ENCODE results near the gene OR2Z1. TPM values are rescaled to one million over a fixed set of nuclear protein-coding genes. Genes with fewer than 3 reads are reported as not detected.

OR2Z1 gene
- total RNA-seq, 3 donors from 2014 or later (not counting 1 experiment from before 2014, with no cell fraction given), result 0.43 TPM; not detected in 2

- peak in 1 of 2 donors; percentile 28 for DNase-seq
- intact Hi-C loops (cut with micrococcal nuclease), result no loop called here
These were observed 23.6 kb upstream of the OR2Z1 start for GRCh38 chr19:8697671-8698432.

GRCh38 chr19:8698433-8699063 is 22.9 kb upstream of the OR2Z1 start, which contains the start of gene ACTL9:
ACTL9 (minus strand) TSS chr19:8698795; CDS start chr19:8698701, 94 bp downstream.
- H3K27me3 Mint-ChIP-seq (ENCODE audit: low read depth in 2 of 2), result peaks cover 0 to 12% of the 10 kb centered on the region in 2 donors
- Histone ChIP-seq H3K9me3 (ENCODE audit: control insufficient read depth, insufficient read depth, low read length) (no peaks in the 10 kb centered on the region), H3K36me3 (ENCODE audit: control insufficient read depth, insufficient read depth, low read length) (no peaks in the 10 kb centered on the region), H3K27me3 (ENCODE audit: control insufficient read depth, insufficient read depth, low read length) (no peaks in the 10 kb centered on the region), H3K27ac (ENCODE audit: low read length) (no peak within 1 kb of the TSS), H3K4me3 (ENCODE audit: low read length) (no peak within 1 kb of the TSS), H3K4me1 (ENCODE audit: control insufficient read depth, insufficient read depth, low read length) (peaks cover 60% of the 10 kb centered on the region)
- no peak within 1 kb of the TSS for H3K27ac Mint-ChIP-seq
- no peak for ATAC-seq
- intact Hi-C loops (cut with micrococcal nuclease), result no loop called here
- H3K36me3 Mint-ChIP-seq, result no peaks in the 10 kb centered on the region
- 78% methylated on average over 23 of the region's 23 CpGs for WGBS (ENCODE audit: insufficient coverage)
- H3K9me3 Mint-ChIP-seq, result no peaks in the 10 kb centered on the region
- H3K4me1 Mint-ChIP-seq, result peaks cover 36 to 62% of the 10 kb centered on the region in 2 donors
- DNase-seq, result no peak
- no peak for TF ChIP-seq CTCF (IDR thresholded peaks at IDR 0.05)
- no peak within 1 kb of the TSS for H3K4me3 Mint-ChIP-seq

More at GRCh38 chr19:8697671-8698432, 23.6 kb upstream of the OR2Z1 start:
- Histone ChIP-seq H3K9me3 (ENCODE audit: control insufficient read depth, insufficient read depth, low read length) (no peaks in the 10 kb centered on the region), H3K36me3 (ENCODE audit: control insufficient read depth, insufficient read depth, low read length) (no peaks in the 10 kb centered on the region), H3K27ac (ENCODE audit: low read length) (no peak overlapping the region), H3K4me3 (ENCODE audit: low read length) (no peak overlapping the region), H3K4me1 (ENCODE audit: control insufficient read depth, insufficient read depth, low read length) (peaks cover 59% of the 10 kb centered on the region), H3K27me3 (ENCODE audit: control insufficient read depth, insufficient read depth, low read length) (no peaks in the 10 kb centered on the region)
- Mint-ChIP-seq H3K36me3 (no peaks in the 10 kb centered on the region), H3K4me1 (peaks cover 30 to 56% of the 10 kb centered on the region in 2 donors), H3K27me3 (ENCODE audit: low read depth in 2 of 2) (peaks cover 0 to 12% of the 10 kb centered on the region in 2 donors), H3K4me3 (no peak overlapping the region), H3K9me3 (no peaks in the 10 kb centered on the region), H3K27ac (no peak overlapping the region)
- ATAC-seq, result no peak
- no peak for TF ChIP-seq CTCF (IDR thresholded peaks at IDR 0.05)
- whole genome bisulfite sequencing (ENCODE audit: insufficient coverage), result 72% methylated on average over 60 of the region's 60 CpGs

- no peak for TF ChIP-seq CTCF (IDR thresholded peaks at IDR 0.05)
- Mint-ChIP-seq H3K9me3 (no peaks in the 10 kb centered on the region), H3K27ac (peak overlapping the region in 1 of 2 donors; percentile 43), H3K4me1 (peaks cover 43 to 56% of the 10 kb centered on the region in 2 donors), H3K4me3 (no peak overlapping the region), H3K36me3 (no peaks in the 10 kb centered on the region), H3K27me3 (ENCODE audit: low read depth in 2 of 2) (peaks cover 0 to 12% of the 10 kb centered on the region in 2 donors)
- Histone ChIP-seq H3K9me3 (ENCODE audit: control insufficient read depth, insufficient read depth, low read length) (no peaks in the 10 kb centered on the region), H3K36me3 (ENCODE audit: control insufficient read depth, insufficient read depth, low read length) (no peaks in the 10 kb centered on the region), H3K4me1 (ENCODE audit: control insufficient read depth, insufficient read depth, low read length) (peaks cover 60% of the 10 kb centered on the region), H3K4me3 (ENCODE audit: low read length) (no peak overlapping the region), H3K27ac (ENCODE audit: low read length) (no peak overlapping the region), H3K27me3 (ENCODE audit: control insufficient read depth, insufficient read depth, low read length) (no peaks in the 10 kb centered on the region)
- ATAC-seq (no peak), DNase-seq (no peak)
- intact Hi-C loops (cut with micrococcal nuclease), result no loop called here
These were observed 21.5 kb upstream of the OR2Z1 start for GRCh38 chr19:8699908-8700307.
